Stimulated activated CD8-positive, alpha-beta memory T cell treated with anti-CD3 and anti-CD28 coated beads, Interleukin-7, amount 100 ng/mL, for 24 hours (primary cell): ENCODE measurements around the gene VPS35L.

Experiments
- DNase-seq: peaks from one replicate; pipeline ENCODE4 v3.0.0-alpha.2; 2020; ENCODE audit warnings: low read depth

The VPS35L gene

DNA sequence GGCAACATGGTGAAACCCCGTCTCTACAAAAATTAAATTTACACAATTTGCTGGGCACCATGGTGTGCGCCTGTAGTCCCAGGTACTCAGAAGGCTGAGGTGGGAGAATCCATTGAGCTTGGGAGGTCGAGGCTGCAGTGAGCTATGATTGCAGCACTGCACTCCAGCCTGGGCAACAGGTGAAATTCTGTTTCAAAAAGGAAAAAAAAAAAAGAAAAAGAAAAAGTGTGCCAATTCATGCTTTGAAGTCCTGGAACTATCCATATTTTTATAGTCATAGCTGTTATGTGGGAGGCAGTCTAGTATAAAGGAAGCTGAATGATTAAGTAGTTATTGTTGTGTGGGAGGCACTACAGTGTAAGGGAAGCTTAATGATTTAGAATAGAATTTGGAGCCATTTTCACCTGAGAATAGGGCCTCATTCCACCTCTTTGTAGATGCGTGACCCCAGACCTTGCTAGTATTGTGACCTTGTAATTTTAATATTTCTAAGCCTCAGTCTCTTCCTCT, 194.1 kb downstream of the VPS35L start:
- no peak for DNase-seq
